Hepatocyte (in vitro differentiated cells): ENCODE data around the gene C11orf52. TPM values are rescaled to one million over a fixed set of nuclear protein-coding genes. Genes with fewer than 3 reads are reported as not detected.

Source experiments
- DNase-seq: peaks from one replicate; pipeline ENCODE4 v3.0.0-alpha.2; 2016; ENCODE audit warnings: low spot score
- H2AFZ ChIP-seq: fragments of 200-600 bp; sonication (generic); 2 replicates; pipeline ENCODE4 v1.6.0; 2016; ENCODE audit warnings: antibody characterized with exemption, mild to moderate bottlenecking
- H3K27ac ChIP-seq: fragments of 200-600 bp; sonication (generic); 2 replicates; pipeline ENCODE4 v1.5.1; 2016; ENCODE audit warnings: mild to moderate bottlenecking
- H3K27me3 ChIP-seq: fragments of 200-600 bp; sonication (generic); 2 replicates; pipeline ENCODE4 v1.6.1; 2016
- H3K36me3 ChIP-seq: fragments of 200-600 bp; sonication (generic); replicated peaks from 2 replicates; pipeline ENCODE4 v1.5.1; 2016; ENCODE audit warnings: low read depth; ENCODE audit not compliant: insufficient read depth
- H3K4me1 ChIP-seq: fragments of 200-600 bp; sonication (generic); 2 replicates; pipeline ENCODE4 v1.5.1; 2016; ENCODE audit warnings: mild to moderate bottlenecking, moderate library complexity; ENCODE audit not compliant: insufficient read depth
- H3K4me2 ChIP-seq: fragments of 200-600 bp; sonication (generic); 2 replicates; pipeline ENCODE4 v1.6.0; 2016
- H3K4me3 ChIP-seq: fragments of 200-600 bp; sonication (generic); 2 replicates; pipeline ENCODE4 v1.5.1; 2016; ENCODE audit warnings: mild to moderate bottlenecking
- H3K79me2 ChIP-seq: fragments of 200-600 bp; sonication (generic); 2 replicates; pipeline ENCODE4 v1.6.0; 2017; ENCODE audit warnings: mild to moderate bottlenecking
- H3K9me2 ChIP-seq: fragments of 200-600 bp; sonication (generic); replicated peaks from 2 replicates; pipeline ENCODE4 v1.6.0; 2017; ENCODE audit warnings: mild to moderate bottlenecking; ENCODE audit not compliant: insufficient read depth
- H3K9me3 ChIP-seq: fragments of 200-600 bp; sonication (generic); 2 replicates; pipeline ENCODE4 v1.5.1; 2016; ENCODE audit warnings: low read depth, mild to moderate bottlenecking
- H4K20me1 ChIP-seq: fragments of 200-600 bp; sonication (generic); 2 replicates; pipeline ENCODE4 v1.6.0; 2016; ENCODE audit warnings: mild to moderate bottlenecking; ENCODE audit not compliant: insufficient read depth, poor library complexity, severe bottlenecking
- EZH2 ChIP-seq: fragments of 200-600 bp; sonication (generic); IDR thresholded peaks from 2 replicates; pipeline ENCODE4 v1.6.1; 2016; ENCODE audit warnings: antibody characterized with exemption, mild to moderate bottlenecking, borderline replicate concordance
- EZH2phosphoT487 ChIP-seq: fragments of 200-600 bp; sonication (generic); IDR thresholded peaks from one replicate; pipeline ENCODE4 v1.6.1; 2018; ENCODE audit warnings: antibody characterized with exemption, mild to moderate bottlenecking, low read depth, moderate library complexity; ENCODE audit not compliant: unreplicated experiment, severe bottlenecking
- WGBS: methylation state at CpG from one replicate; pipeline ENCODE4 v1.1.6; 2016; ENCODE audit warnings: low lambda C conversion rate; ENCODE audit errors: missing lambda C conversion rate; 5-methylcytosine and 5-hydroxymethylcytosine counted together
- polyA plus RNA-seq: library from polyadenylated mRNA; unstranded; fragments of >200 nt; fragmentation: Nextera tagmentation; extraction: Ambion mirVana; gene quantifications from 2 replicates; pipeline ENCODE4 v1.2.1, GENCODE V29; 2016
- total RNA-seq: library from RNA; depleted of rRNA; stranded (reverse); fragments of >200 nt; gene quantifications from 2 replicates; pipeline ENCODE4 v1.2.3, GENCODE V29; 2014
- TF ChIP-seq, protein P1 (sequence below): fragments of 200-600 bp; sonication (generic); IDR thresholded peaks from 2 replicates; pipeline ENCODE4 v1.5.1; 2016; ENCODE audit warnings: antibody characterized with exemption, mild to moderate bottlenecking; ENCODE audit not compliant: poor library complexity

The C11orf52 gene
- total and polyA plus RNA-seq, 2 experiments from 2014 or later = 14.8 to 23.7 TPM

DNA sequence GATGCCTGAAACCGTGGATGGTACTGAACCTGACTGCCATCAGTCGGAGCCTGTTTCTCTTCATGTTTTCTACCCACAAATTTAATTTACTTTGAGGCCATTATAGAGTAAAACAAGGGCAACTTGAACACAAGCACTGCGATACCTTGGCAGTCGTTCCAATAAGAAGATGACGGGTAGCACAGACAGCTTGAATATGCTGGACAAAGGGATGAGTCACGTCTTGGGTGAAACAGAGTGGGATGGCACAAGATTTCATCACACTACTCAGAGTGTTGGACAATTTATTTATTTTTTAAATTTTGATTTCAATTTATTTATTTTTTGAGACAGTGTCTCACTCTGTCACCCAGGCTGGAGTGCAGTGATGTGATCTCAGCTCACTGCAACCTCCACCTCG lies 24.1 kb downstream of the C11orf52 start:
- no peaks in the 10 kb centered on the region for H3K9me2 ChIP-seq
- no peak overlapping the region for H2AFZ ChIP-seq
- H3K4me3 ChIP-seq = no peak overlapping the region
- H3K27ac ChIP-seq = peak overlapping the region; percentile 13
- DNase-seq = no peak
- H3K27me3 ChIP-seq = no peaks in the 10 kb centered on the region
- peaks cover 3% of the 10 kb centered on the region for H3K79me2 ChIP-seq
- no peaks in the 10 kb centered on the region for H3K9me3 ChIP-seq
- no peak for TF ChIP-seq EZH2phosphoT487
- TF ChIP-seq, protein P1, sequence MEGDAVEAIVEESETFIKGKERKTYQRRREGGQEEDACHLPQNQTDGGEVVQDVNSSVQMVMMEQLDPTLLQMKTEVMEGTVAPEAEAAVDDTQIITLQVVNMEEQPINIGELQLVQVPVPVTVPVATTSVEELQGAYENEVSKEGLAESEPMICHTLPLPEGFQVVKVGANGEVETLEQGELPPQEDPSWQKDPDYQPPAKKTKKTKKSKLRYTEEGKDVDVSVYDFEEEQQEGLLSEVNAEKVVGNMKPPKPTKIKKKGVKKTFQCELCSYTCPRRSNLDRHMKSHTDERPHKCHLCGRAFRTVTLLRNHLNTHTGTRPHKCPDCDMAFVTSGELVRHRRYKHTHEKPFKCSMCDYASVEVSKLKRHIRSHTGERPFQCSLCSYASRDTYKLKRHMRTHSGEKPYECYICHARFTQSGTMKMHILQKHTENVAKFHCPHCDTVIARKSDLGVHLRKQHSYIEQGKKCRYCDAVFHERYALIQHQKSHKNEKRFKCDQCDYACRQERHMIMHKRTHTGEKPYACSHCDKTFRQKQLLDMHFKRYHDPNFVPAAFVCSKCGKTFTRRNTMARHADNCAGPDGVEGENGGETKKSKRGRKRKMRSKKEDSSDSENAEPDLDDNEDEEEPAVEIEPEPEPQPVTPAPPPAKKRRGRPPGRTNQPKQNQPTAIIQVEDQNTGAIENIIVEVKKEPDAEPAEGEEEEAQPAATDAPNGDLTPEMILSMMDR = no peak
- 94% methylated on average over 7 of the region's 7 CpGs for WGBS
- no peaks in the 10 kb centered on the region for H3K36me3 ChIP-seq
- peaks cover 18% of the 10 kb centered on the region for H3K4me1 ChIP-seq
- H3K4me2 ChIP-seq = no peak overlapping the region
- H4K20me1 ChIP-seq = no peaks in the 10 kb centered on the region

DNA sequence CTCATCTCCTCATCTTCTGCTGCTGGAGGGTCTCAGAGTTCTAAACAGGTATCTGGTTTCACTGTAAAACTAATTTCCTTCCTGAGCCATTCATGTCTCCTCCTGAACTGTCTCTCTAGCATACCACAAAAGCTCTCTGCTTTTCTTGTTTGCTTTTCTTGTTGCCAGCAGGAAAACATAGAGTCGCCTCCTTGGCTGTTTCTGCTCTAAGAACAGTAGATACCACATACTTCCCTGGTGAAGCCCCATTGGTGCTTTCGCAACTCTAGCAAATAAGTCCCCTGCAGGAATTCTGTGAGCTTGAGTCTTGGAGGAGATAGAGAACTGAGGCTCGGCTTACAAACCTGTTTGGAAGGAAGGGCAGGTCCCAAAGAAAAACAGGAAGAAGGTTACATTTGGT lies 25.4 kb downstream of the C11orf52 start:
- H3K79me2 ChIP-seq = peaks cover 3% of the 10 kb centered on the region
- H3K36me3 ChIP-seq = no peaks in the 10 kb centered on the region
- peak overlapping the region; percentile 48 for H3K4me2 ChIP-seq
- H3K9me3 ChIP-seq = no peaks in the 10 kb centered on the region
- no peak overlapping the region for H2AFZ ChIP-seq
- no peak for TF ChIP-seq EZH2
- TF ChIP-seq EZH2phosphoT487 = no peak
- TF ChIP-seq, protein P1 = no peak
- H4K20me1 ChIP-seq = no peaks in the 10 kb centered on the region
- no peak overlapping the region for H3K4me3 ChIP-seq
- no peaks in the 10 kb centered on the region for H3K9me2 ChIP-seq
- peaks cover 18% of the 10 kb centered on the region for H3K4me1 ChIP-seq
- H3K27ac ChIP-seq = peak overlapping the region; percentile 85
- no peaks in the 10 kb centered on the region for H3K27me3 ChIP-seq
- DNase-seq = peak; percentile 71
- WGBS = 17% methylated on average over 3 of the region's 3 CpGs

DNA sequence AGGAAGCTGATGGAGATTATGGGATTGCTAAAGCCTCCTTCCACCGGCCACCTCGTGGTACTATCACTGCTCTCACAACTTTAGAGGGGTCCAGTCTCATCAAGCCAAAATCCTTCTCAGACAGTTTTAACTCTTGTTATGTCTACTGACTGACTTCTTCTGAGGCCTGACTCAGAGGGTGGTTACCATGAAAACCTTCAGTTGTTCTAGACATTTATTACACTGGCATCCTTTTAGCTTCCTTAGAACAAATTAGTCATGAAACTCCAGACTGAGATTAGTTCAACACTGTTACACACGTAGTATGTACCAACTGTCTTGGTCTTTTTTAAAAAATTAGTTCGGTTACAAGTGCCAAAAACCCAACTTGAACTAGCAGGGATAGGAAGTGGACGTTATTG lies 25.9 kb downstream of the C11orf52 start:
- peak overlapping the region; percentile 48 for H3K4me2 ChIP-seq
- no peaks in the 10 kb centered on the region for H4K20me1 ChIP-seq
- H2AFZ ChIP-seq = no peak overlapping the region
- H3K4me3 ChIP-seq = no peak overlapping the region
- peaks cover 18% of the 10 kb centered on the region for H3K4me1 ChIP-seq
- TF ChIP-seq, protein P1 = no peak
- TF ChIP-seq EZH2phosphoT487 (no peak), EZH2 (no peak)
- DNase-seq = no peak
- H3K9me3 ChIP-seq = no peaks in the 10 kb centered on the region
- 67% methylated on average over 5 of the region's 5 CpGs for WGBS
- H3K36me3 ChIP-seq = no peaks in the 10 kb centered on the region
- H3K9me2 ChIP-seq = no peaks in the 10 kb centered on the region
- no peaks in the 10 kb centered on the region for H3K27me3 ChIP-seq
- peak overlapping the region; percentile 85 for H3K27ac ChIP-seq
- peaks cover 3% of the 10 kb centered on the region for H3K79me2 ChIP-seq

DNA sequence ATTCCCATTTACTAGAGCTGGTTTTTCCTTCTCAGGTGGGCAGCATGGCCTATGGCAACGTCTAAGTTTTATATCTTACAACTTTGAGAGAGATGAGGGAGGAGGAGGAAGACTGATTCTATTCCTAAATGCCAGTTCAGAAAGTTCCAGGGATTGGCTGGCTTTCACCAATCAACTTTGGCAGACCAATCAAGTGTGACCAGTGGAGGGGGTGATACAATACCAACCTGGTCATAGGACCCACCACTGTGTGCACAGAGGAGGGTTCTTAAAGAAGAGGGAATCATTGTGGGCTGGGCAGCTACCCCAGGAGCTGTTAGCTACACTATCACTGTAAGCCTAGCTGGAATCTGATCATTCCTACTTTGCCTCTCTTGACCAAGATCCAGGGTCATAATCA lies 26.5 kb downstream of the C11orf52 start:
- TF ChIP-seq EZH2 = no peak
- TF ChIP-seq EZH2phosphoT487 = no peak
- TF ChIP-seq, protein P1 = no peak
- Histone ChIP-seq H3K36me3 (no peaks in the 10 kb centered on the region), H2AFZ (no peak overlapping the region), H3K9me3 (no peaks in the 10 kb centered on the region), H3K9me2 (no peaks in the 10 kb centered on the region), H3K4me3 (no peak overlapping the region), H3K4me2 (no peak overlapping the region), H3K79me2 (peaks cover 3% of the 10 kb centered on the region), H4K20me1 (no peaks in the 10 kb centered on the region), H3K27me3 (no peaks in the 10 kb centered on the region), H3K4me1 (peaks cover 18% of the 10 kb centered on the region), H3K27ac (peak overlapping the region; percentile 85)
- DNase-seq = no peak
- WGBS = 100% methylated on average over 1 of the region's 1 CpG
